ENCODE results near the gene DAPL1.

Gene DAPL1

GRCh38 chr2:158805936-158806335 lies 10.8 kb downstream of the DAPL1 start:
- TF ChIP-seq, protein P1, sequence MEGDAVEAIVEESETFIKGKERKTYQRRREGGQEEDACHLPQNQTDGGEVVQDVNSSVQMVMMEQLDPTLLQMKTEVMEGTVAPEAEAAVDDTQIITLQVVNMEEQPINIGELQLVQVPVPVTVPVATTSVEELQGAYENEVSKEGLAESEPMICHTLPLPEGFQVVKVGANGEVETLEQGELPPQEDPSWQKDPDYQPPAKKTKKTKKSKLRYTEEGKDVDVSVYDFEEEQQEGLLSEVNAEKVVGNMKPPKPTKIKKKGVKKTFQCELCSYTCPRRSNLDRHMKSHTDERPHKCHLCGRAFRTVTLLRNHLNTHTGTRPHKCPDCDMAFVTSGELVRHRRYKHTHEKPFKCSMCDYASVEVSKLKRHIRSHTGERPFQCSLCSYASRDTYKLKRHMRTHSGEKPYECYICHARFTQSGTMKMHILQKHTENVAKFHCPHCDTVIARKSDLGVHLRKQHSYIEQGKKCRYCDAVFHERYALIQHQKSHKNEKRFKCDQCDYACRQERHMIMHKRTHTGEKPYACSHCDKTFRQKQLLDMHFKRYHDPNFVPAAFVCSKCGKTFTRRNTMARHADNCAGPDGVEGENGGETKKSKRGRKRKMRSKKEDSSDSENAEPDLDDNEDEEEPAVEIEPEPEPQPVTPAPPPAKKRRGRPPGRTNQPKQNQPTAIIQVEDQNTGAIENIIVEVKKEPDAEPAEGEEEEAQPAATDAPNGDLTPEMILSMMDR (IDR thresholded peaks at IDR 0.05; ENCODE audit: borderline replicate concordance, insufficient read depth, low read depth, low read length), result no peak
- H3K4me3 ChIP-seq (ENCODE audit: low read depth, low read length), result no peak overlapping the region

GRCh38 chr2:158806941-158807340 lies 11.8 kb downstream of the DAPL1 start:
- TF ChIP-seq, protein P1 (IDR thresholded peaks at IDR 0.05; ENCODE audit: borderline replicate concordance, insufficient read depth, low read depth, low read length), result no peak
- H3K4me3 ChIP-seq (ENCODE audit: low read depth, low read length), result no peak overlapping the region

- H3K4me3 ChIP-seq (ENCODE audit: low read depth, low read length), result no peak overlapping the region
- TF ChIP-seq, protein P1 (IDR thresholded peaks at IDR 0.05; ENCODE audit: borderline replicate concordance, insufficient read depth, low read depth, low read length), result no peak
These were observed 13.3 kb downstream of the DAPL1 start for GRCh38 chr2:158808426-158808825.

GRCh38 chr2:158809816-158810215 lies 14.7 kb downstream of the DAPL1 start:
- no peak overlapping the region for H3K4me3 ChIP-seq (ENCODE audit: low read depth, low read length)
- TF ChIP-seq, protein P1 (IDR thresholded peaks at IDR 0.05; ENCODE audit: borderline replicate concordance, insufficient read depth, low read depth, low read length), result no peak

DNA sequence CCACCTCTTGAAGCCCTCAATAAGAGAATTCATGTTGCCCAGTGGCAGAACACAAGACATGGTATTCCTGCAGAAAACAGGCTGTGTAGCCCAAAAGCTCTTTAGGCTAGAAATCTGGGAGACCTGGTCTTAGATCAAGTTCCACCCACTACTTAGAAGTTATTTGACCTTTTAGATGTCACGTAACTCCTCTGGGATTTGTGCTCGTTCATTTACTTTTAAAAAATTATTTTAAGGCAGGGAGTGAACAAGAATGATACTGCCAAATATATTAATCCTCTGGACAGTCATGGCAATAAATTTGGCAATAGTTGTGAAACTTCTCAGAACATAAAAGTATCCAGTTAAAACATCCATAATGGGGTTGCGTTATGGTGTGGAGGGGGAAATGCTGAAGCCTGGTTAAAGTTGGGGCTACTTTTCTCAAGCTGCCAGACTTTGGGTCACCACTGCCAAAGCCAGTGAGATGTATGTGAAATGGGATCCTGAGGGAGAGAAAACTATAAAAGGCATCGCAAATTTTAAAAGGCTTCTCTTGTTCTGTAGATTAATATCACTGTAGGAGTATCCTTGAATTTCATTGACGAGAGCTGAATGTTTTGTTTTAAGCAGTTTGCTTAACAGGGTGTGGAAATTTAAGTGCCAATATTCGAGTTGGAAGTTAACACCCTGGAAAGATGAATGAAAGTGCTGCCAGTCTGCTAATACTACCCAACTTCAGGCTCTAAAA lies 15.8 kb downstream of the DAPL1 start:
- H3K4me3 ChIP-seq (ENCODE audit: low read depth, low read length), result no peak overlapping the region
- TF ChIP-seq, protein P1 (IDR thresholded peaks at IDR 0.05; ENCODE audit: borderline replicate concordance, insufficient read depth, low read depth, low read length), result no peak

- H3K4me3 ChIP-seq (ENCODE audit: low read depth, low read length), result no peak overlapping the region
- TF ChIP-seq, protein P1 (IDR thresholded peaks at IDR 0.05; ENCODE audit: borderline replicate concordance, insufficient read depth, low read depth, low read length), result no peak
These were observed 20.0 kb downstream of the DAPL1 start for GRCh38 chr2:158815166-158815565.

- TF ChIP-seq, protein P1 (IDR thresholded peaks at IDR 0.05; ENCODE audit: borderline replicate concordance, insufficient read depth, low read depth, low read length), result no peak
- no peak overlapping the region for H3K4me3 ChIP-seq (ENCODE audit: low read depth, low read length)
These were observed 20.5 kb downstream of the DAPL1 start for GRCh38 chr2:158815658-158816057.

Data from GM12875 (cell line).